Measurements from ENCODE around the gene LBX1. TPM values are rescaled to one million over a fixed set of nuclear protein-coding genes. Genes with fewer than 3 reads are reported as not detected.

The LBX1 gene
- polyA plus RNA-seq, 1 donor from 2014 or later: not detected

GRCh38 chr10:101257084-101257483 lies 27.8 kb upstream of the LBX1 start:
- H3K4me2 ChIP-seq (ENCODE audit: low read length): no peak overlapping the region
- H3K9ac ChIP-seq (ENCODE audit: low read length): no peak overlapping the region
- no peak overlapping the region for H2AFZ ChIP-seq (ENCODE audit: low read depth, low read length)
- no peaks in the 10 kb centered on the region for H3F3A ChIP-seq (ENCODE audit: insufficient read depth, low read length, poor library complexity, severe bottlenecking)
- no peaks in the 10 kb centered on the region for H3K27me3 ChIP-seq (ENCODE audit: insufficient read depth, low read depth, low read length)
- H4K20me1 ChIP-seq (ENCODE audit: insufficient read depth): no peaks in the 10 kb centered on the region
- H3K79me2 ChIP-seq (replicated peaks; ENCODE audit: insufficient read depth, low read length): no peaks in the 10 kb centered on the region
- H3K36me3 ChIP-seq (ENCODE audit: insufficient read depth, low read length): no peaks in the 10 kb centered on the region
- H3K9me2 ChIP-seq (ENCODE audit: insufficient read depth, low read length): no peaks in the 10 kb centered on the region
- H3K4me3 ChIP-seq (ENCODE audit: low read length): no peak overlapping the region
- H3K9me3 ChIP-seq (ENCODE audit: low read length): no peaks in the 10 kb centered on the region
- TF ChIP-seq CTCF (IDR thresholded peaks at IDR 0.05; ENCODE audit: poor library complexity, severe bottlenecking): no peak
- TF ChIP-seq MXI1 (conservative IDR thresholded peaks at IDR 0.05; ENCODE audit: poor library complexity, severe bottlenecking): no peak
- TF ChIP-seq SMC3 (conservative IDR thresholded peaks at IDR 0.05; ENCODE audit: poor library complexity): no peak
- TF ChIP-seq REST (IDR thresholded peaks at IDR 0.05; ENCODE audit: borderline replicate concordance): no peak
- no peak for TF ChIP-seq EZH2 (IDR thresholded peaks at IDR 0.05; ENCODE audit: borderline replicate concordance, insufficient read depth, low read length, poor library complexity, severe bottlenecking)
- H3K27ac ChIP-seq (ENCODE audit: low read length): no peak overlapping the region

GRCh38 chr10:101256387-101256786 lies 27.1 kb upstream of the LBX1 start:
- Histone ChIP-seq H3K27ac (ENCODE audit: low read length) (no peak overlapping the region), H3K36me3 (ENCODE audit: insufficient read depth, low read length) (no peaks in the 10 kb centered on the region), H3K4me3 (ENCODE audit: low read length) (no peak overlapping the region), H2AFZ (ENCODE audit: low read depth, low read length) (no peak overlapping the region), H4K20me1 (ENCODE audit: insufficient read depth) (no peaks in the 10 kb centered on the region), H3K27me3 (ENCODE audit: insufficient read depth, low read depth, low read length) (no peaks in the 10 kb centered on the region), H3K9ac (ENCODE audit: low read length) (no peak overlapping the region), H3K9me3 (ENCODE audit: low read length) (no peaks in the 10 kb centered on the region), H3K9me2 (ENCODE audit: insufficient read depth, low read length) (no peaks in the 10 kb centered on the region), H3K4me2 (ENCODE audit: low read length) (no peak overlapping the region), H3K79me2 (replicated peaks; ENCODE audit: insufficient read depth, low read length) (no peaks in the 10 kb centered on the region), H3F3A (ENCODE audit: insufficient read depth, low read length, poor library complexity, severe bottlenecking) (no peaks in the 10 kb centered on the region)
- peak; percentile 37 for TF ChIP-seq EP300 (conservative IDR thresholded peaks at IDR 0.05; ENCODE audit: poor library complexity, severe bottlenecking)
- TF ChIP-seq MXI1 (conservative IDR thresholded peaks at IDR 0.05; ENCODE audit: poor library complexity, severe bottlenecking): no peak

GRCh38 chr10:101250136-101250535 lies 20.9 kb upstream of the LBX1 start:
- H3K79me2 ChIP-seq (replicated peaks; ENCODE audit: insufficient read depth, low read length): no peaks in the 10 kb centered on the region
- no peaks in the 10 kb centered on the region for H3K9me2 ChIP-seq (ENCODE audit: insufficient read depth, low read length)
- no peak overlapping the region for H3K4me2 ChIP-seq (ENCODE audit: low read length)
- H4K20me1 ChIP-seq (ENCODE audit: insufficient read depth): no peaks in the 10 kb centered on the region
- H3K36me3 ChIP-seq (ENCODE audit: insufficient read depth, low read length): no peaks in the 10 kb centered on the region
- no peak overlapping the region for H3K9ac ChIP-seq (ENCODE audit: low read length)
- H3K9me3 ChIP-seq (ENCODE audit: low read length): no peaks in the 10 kb centered on the region
- H3K27ac ChIP-seq (ENCODE audit: low read length): no peak overlapping the region
- H3K4me3 ChIP-seq (ENCODE audit: low read length): no peak overlapping the region
- TF ChIP-seq EP300 (conservative IDR thresholded peaks at IDR 0.05; ENCODE audit: poor library complexity, severe bottlenecking): no peak
- no peak for TF ChIP-seq SMC3 (conservative IDR thresholded peaks at IDR 0.05; ENCODE audit: poor library complexity)
- TF ChIP-seq CTCF (IDR thresholded peaks at IDR 0.05; ENCODE audit: poor library complexity, severe bottlenecking): no peak
- no peak for TF ChIP-seq REST (IDR thresholded peaks at IDR 0.05; ENCODE audit: borderline replicate concordance)
- H3K27me3 ChIP-seq (ENCODE audit: insufficient read depth, low read depth, low read length): peaks cover 35% of the 10 kb centered on the region
- no peaks in the 10 kb centered on the region for H3F3A ChIP-seq (ENCODE audit: insufficient read depth, low read length, poor library complexity, severe bottlenecking)
- no peak overlapping the region for H2AFZ ChIP-seq (ENCODE audit: low read depth, low read length)
